HG02642 (cell line): Measurements from ENCODE around the gene MPHOSPH9.
A peak's percentile ranks its signal among the peaks of the same experiment; 100 is the strongest.

ENCODE experiments used
- ATAC-seq: cut with Tn5 transposase; IDR thresholded peaks from one replicate; pipeline ENCODE4 v1.9.1; 2021; ENCODE audit warnings: mild to moderate bottlenecking; ENCODE audit not compliant: unreplicated experiment, poor library complexity

Gene MPHOSPH9

DNA sequence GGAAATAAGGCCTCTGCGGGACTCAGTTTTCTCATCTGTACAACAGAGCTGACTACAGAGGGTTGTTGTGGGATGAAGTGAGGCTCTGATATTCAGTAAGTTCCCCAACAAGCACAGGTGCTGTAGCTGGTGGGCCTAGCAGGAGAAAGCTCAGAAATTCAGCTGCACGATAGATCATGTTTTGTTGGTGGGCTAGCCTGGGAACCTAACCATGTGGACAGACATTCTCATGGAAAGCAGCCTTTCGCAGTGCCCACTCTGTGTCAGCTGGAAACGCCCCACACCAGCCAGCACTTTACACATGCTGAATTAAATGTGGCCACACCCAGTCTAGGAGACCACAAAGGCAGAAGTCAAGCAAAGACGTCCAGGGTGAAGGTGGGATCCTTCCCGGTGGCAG is 98.1 kb downstream of the MPHOSPH9 start:
- ATAC-seq, result no peak

DNA sequence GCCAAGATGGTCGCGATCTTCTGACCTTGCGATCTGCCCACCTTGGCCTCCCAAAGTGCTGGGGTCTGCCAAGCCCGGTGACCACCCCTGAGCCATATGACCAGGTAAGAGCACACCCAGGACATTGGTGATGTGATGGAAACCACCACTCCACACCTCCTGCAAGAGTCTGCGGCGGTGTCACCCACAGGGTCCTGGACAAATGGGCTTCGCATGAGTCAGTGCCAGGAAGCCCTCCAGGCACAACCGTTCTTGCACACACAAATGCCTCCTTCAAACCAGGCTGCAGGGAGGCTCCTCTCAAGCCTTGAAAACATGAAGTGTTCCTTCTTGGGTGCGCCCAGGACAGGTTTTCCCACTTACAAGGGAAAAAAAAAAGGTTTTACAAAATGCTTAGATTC is 98.7 kb downstream of the MPHOSPH9 start:
- ATAC-seq, result no peak

DNA sequence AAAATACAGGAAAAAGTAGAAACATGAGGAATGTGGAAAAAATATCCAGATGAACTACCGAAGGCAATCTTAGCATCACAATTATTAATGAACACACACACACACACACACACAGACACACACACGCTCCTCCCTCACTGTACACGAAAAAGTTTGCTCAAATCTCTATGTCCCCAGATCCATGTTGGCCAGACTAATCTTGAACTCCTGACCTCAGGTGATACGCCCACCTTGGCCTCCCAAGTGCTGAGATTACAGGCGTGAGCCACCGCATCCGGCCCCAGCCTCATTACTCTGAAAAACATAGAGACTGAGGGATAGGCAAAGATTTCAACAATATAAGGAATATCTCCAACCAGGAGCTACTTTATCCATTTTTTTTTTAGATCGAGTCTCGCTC is 99.2 kb downstream of the MPHOSPH9 start:
- ATAC-seq, result no peak

DNA sequence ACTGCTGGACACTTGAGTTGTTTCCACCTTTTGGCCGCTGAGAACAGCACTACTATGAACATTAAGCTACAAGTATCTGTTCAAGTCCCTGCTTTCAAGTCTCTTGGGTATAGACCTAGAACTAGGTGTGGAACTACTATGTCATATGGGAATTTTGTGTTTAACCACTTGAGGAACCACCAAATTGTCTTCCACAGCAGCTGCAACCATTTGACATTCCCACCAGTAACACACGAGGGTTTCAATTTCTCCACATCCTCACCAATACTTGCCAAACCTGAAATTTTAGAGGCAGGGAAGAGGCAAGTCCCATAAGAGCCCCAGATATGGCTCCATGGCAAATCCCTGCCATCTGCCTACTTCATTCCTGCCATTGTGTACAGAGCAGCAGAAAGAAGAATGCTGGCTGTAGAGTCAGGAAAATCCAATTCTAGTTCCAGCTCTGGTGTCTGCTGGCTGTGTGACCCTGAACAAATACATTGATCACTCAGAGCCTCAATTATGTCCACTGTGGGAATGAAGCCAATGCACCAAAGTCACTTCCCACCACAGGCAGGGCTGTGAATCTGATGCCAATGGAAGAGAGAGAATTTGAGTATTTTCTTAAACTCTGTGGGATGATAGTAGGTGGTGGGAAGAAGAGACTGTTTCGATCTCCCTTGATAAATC is 99.9 kb downstream of the MPHOSPH9 start:
- no peak for ATAC-seq

DNA sequence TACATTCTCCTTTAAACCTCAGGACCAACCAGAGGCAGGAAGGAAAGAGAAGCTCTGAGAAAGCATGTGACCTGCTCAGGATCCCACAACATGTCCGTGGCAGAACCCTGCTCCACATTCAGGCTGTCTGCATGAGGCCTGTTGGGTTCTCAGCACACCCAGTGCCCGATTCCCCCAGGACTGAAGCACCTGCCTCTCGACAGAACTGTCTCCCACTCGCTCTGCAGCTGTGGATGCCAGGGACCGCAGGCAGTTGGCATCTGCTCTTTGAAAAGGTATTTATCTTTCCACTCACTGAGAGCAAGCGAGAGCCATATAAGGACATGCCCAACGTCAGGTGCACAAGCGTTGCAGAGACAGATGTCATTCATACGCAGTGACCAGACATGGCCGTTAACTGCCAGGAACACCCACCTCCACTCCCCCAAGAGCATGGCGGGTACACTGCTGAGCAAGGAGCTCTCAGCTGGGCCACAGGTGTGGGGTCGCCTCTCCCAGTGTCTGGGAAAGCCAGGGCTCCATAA is 101.0 kb downstream of the MPHOSPH9 start:
- no peak for ATAC-seq

DNA sequence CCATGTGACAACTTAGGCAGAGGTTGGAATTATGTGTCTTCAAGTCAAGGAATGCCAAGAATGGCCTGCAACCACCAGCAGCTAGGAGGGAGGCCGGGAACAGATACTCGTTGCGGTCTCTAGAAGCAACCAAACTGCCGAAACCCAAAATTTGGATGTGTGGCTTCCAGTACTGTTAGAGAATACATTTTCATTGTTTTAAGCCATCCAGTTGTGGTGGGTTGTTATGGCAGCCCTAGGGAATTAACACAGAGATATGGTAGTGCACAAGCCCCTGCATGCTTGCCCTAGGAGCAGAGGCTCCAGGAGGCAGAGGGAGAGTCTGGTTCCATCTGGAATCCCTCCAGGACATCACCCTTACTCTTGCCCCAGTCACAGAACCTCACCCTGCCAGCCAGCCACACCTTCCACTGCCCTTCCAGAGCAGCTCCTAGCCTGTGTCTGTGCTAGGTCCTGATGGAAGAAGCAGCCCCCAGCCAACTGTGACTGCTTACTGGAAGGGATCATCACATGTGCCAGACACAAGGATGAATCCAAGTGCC is 101.6 kb downstream of the MPHOSPH9 start:
- ATAC-seq, result no peak

DNA sequence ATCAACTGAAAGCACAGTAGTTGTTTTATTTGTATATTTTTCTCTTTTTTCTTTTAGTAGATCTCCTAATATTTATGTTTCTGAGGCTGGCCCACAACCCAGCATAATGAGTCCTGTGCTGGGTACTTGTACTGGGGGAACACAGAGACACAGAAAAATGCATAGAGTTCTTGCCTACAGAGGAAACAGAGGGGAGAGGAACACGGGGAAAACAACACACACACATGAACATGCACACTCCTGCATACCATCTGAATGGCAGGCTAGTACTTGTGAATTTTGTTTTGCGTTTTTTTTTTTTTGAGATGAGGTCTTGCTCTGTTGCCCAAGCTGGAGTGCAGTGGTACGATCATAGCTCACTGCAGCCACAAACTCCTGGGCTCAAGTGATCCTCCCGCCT is 103.3 kb downstream of the MPHOSPH9 start:
- ATAC-seq, result no peak

DNA sequence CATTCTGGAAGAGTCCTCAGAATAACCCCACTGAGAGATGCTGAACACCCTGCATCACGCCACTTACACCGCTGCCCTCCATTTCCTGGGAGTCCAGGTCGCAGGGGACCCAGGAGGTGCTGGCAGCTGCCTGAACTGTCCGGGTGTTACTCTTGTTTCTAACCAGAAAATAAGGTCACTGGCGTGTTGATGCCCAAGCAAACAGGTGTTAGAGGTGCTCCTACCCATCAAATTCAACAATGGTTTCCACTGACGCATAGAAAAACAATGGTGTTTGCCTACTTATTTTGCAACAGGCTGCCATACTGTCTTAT is 105.8 kb downstream of the MPHOSPH9 start:
- no peak for ATAC-seq

DNA sequence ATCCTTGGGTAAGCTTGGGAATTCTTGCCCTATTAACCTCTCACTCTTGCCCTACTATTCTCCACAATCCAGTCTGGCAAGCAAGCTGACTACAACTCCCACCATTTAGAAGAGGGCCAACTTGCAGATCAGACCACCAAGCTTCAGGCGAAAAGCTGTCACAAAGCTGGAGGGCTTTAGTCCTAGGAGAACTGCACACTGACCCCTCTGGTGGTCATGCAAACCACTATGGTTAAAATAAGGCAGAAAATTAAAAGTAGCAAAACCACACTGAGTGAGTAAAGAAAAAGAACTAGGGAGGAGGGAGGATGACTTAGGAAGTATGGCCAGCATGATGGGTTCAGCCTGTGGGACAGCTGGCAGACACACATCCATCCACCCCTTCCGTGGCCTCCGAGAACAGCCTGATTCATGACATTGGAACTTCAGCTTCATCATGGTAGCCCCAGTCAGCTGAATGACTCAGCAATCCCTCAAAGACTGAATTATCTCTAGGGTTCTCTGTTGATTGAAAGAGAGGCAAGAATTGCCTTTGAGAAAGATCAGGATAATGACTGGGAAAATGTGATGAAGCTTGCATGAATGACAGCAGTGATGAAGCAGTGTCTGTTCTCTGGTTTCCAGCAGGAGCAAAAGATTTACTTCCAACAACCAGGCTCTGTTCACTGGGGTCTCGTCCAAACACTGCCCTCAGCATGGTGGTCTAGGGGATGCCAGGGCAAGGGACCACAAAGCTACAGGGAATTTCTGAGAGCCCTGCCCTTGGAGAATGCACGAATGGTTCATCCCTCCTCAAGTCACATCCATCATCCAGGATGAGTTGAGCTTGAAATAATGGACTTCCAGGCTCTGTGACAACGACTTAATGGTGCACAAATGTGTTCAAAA is 106.4 kb downstream of the MPHOSPH9 start:
- ATAC-seq, result no peak

DNA sequence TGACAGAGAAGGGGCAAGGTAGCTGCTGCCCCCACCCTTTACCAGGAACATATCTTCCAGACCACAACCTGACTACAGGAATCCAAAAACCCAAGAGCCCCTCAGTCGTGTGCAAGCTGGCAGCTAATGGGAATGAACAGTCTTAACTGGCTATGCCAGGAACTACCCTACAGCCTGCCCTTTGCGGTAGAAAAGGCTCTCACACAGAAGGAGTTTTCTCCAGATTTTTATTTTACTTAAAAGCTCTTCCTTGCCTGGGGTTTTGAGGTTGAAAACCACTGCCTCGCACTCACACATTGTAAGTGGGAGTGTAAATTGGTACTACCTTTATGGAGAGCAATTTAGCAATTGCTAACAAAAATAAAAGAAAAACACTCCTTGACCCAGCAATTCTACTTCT is 110.3 kb downstream of the MPHOSPH9 start:
- no peak for ATAC-seq

DNA sequence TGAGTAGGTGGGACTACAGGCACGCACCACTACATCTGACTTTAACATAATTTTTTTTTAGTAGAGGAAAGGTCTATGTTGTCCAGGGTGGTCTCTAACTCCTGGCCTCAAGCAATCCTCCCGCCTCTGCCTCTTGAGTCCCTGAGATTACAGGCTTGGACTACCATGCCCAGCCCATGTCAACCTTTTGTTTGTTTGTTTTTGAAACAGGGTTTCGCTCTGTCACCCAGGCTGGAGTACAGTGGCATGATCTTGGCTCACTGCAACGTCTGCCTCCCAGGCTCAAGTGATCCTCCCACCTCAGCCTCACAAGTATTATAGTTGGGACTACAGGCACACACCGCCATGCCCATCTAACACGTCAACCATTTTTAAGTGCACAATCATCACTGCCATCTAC is 111.3 kb downstream of the MPHOSPH9 start:
- no peak for ATAC-seq

DNA sequence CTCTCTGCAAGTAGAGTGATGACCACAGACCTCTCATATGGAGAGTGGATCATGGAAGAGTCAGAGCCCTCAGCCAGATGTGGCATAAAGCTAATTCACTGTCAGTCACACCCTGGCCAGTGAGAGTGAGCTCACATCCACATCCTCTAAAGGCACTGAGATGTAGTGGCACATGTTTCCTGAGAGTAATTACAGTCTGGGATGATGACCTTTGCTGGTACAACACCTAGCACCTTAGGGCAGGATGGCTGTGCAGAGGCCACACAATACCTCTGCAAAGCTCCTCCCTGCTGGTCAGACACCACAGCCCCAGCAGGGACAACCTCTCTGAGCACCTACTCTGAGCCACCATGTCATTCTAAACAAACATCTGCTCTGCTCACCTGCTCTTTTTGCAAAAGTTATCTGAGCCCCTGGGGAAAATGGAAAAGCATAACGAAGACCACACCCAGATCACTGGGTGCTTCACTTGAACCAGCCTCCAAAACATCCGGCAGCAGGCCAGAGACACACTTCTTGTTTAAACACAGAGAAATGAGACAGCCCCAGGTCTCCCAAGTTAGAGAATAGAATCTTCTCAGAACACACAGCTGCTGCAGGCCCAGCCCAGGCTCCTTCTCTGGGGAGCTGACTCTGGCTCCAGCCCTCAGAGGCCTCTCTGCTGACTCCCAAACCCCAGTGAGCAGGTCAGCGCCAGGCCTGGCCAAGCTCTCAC is 112.3 kb downstream of the MPHOSPH9 start:
- ATAC-seq, result no peak

DNA sequence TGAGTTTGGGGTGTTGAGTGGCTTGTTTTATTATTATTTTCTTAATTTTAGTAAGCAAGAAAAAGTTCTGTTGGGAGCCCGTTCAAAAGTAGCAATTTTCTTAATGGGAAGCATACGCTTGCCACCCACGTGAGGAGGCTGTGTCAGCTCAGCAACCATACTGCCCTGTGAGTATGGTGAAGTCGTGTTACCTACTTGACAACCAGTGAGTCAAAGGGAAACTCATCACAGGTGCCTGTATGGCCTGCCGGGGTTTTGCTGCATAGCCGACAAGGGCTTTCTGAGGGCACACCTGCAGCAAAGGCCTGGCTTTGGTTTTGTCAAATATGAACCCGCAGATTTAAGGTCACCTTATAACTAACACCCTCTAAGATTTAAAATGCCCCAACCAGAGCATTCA is 113.1 kb downstream of the MPHOSPH9 start:
- peak; percentile 77 for ATAC-seq

DNA sequence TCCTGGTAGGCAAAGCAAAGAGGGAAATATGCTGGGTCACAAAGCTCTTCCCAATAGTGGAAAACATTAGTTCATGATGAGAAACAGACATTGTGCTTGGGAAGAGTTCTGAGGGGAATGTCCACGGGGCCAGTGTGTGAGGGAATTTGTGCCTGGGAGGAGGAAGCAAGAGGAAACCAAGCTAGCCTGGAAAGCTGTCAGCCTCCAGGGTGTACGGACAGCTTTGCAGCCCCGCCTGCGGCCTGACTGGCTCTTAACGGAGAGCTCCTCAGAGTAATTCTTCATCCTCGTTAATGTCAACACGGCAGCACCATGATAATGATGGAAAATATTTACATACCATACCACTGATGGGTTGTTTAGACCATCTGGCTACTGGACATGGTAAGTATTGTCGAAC is 114.4 kb downstream of the MPHOSPH9 start:
- no peak for ATAC-seq

DNA sequence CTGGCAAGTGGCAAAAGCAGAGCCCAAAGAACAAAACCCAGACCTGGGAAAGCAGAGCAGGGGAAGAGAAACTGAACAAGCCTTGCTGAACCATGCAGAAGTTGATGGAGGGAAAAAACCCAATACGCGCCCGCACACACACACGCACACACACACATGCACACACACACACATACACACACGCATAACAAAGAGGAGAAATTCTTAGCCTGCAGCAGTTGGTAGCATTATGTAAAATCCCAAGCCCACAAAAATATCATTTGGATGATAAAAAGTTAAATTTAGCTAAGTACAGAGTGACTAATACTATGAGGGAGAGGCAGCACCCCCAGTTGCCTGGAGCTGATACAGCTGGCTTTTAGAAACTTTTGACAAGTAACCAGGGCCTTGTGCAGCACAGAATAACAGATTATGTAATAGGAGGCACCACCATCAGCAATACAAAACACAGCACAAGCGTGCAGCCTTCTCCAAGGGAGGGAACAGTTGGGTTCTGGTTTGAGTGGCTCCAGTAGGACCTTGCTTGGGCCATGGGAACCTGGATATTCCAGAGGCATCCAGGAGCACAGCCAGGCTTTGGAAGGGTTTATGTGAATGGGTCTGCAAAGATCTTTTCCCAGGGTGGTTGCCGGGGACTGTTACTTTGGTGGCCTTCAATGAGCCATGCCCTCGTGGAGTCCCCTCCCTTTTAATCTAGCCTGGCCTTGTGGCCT is 117.4 kb downstream of the MPHOSPH9 start:
- ATAC-seq, result no peak

DNA sequence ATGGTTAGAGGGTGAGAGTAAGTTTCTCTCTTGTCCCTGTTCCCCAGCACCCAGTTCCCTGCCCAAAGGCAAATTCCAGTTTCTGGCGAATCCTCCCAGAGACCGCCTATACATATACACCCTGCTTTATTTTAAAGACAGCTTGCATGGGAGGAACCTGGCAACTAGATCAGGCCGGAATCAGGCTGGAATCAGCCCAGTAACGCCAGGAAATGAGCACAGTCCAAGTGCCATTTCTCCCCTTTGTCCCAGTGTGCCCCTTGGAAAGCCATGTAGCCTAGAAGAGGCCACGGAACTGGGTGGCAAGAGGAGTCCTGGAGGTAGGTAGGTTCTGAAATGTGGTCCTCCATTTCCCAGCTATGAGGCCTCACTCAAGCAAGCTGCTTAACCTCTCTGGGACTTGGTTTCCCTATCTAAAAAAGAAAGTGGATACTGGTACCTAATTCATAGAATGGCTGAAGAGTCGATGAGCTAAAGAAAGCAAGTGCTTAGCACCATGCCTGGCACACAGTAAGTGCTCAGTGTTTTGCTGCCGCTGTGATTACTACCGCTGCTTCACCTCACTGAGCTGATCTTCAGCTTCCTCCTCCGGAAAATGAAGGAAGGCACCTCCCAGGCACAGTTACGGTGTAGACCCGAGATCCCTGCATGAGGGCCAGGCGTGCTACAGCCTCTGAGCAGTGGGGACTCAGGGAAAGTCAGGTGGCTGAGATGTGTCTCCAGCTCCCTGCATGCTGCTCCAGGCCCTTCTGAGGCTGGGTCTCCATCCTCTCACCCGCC is 118.4 kb downstream of the MPHOSPH9 start:
- no peak for ATAC-seq

DNA sequence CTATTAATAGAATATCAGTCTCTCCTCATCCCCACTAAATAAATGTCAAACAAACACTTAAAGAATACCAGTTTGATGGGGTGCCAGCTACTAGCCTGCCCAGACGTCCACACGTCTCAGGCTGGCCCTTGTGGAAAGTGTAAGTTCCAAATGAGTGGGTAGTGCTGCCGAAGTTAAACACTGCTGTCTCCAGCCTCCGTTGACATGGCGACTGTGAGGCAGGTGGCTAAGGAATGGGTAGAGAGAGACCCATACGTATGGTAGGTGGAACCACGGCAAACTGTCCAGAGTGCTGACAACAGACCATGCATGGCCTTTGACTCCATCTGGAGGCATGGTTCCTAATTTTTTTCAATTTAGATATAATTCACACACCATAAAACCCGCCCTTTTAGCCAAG is 119.9 kb downstream of the MPHOSPH9 start:
- ATAC-seq, result no peak

DNA sequence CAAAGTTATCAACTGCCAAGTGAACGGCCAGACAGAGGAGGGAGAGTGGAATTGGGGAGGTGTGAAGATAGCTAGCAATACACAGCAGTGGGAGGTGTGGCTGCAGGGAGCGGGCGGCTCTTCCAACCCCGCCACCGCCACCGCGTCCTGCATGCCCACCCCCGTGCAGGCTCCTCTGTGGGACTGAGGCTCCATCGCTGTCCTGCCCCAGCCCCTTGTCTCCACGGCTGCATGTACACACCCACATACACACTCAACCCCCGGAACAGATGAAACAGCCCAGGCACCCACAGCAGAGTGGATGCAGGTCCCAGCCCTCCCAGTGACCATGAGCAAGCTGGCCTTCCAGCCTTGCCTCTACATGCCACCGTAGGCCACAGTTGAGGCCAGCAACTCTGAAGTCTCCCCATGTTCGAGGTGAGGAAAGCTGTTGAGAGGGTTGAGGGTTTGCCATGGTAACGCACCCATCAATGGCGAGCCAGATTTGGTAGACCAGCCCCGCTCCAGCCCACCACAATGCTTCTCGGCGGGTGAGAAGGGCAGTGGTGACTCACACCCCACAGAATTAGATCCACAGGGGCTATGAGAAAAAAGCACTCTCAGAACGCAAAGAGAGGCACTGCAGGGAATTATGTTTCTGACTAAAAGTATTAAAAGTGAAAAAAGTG is 121.3 kb downstream of the MPHOSPH9 start:
- no peak for ATAC-seq

DNA sequence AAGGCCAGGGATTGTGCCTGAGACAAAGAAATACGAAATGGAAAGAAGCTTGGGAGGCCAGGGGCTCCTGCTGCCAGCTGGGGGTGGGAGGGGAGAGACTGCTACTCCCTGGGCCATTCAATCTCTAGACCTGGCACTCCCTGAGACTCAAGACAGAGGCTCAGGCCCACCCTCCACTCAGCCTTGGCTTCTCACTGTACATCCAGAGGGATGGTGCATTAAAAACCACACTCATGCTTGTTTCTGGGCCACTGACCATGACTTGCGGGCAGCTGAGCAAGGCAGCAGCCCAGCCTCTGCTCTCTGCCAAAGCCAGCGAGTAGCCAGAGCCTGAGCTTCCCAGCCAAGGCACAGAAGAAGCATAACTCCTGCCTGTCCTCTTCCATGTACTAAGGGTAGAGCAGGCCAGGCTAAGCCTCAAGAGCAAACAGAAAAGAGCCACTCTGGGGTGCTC is 123.6 kb downstream of the MPHOSPH9 start:
- no peak for ATAC-seq
